Measurements from ENCODE around the gene TMEM259.

DNA sequence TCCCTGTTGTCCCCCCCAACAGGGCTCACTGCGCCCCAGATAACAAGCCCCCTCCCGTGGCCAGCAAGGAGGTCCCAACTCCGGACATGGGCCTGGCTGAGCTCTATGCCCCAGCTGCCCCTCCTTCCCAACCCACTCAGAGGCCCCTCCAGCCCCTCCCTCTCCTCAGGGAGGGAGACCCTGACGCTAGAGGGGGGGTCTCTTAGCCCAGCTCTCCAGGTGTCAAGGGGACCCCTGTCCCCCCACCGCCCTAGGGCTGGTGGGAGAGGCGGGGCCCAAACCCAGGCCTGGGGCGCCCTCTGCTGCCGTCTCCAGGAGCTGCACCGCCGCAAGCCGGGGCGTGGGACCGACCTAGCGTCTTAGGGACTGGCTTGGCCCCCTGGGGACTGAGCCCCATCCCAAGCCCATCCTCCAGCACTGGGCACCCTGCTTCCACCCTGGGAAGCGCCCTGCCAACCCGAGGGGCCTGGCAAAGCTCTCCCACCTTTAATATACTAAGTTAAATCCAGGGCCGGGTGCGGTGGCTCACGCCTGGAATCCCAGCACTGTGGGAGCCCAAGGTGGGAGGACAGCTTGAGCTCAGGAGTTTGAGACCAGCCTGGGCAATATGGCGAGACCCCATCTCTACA, 19.3 kb downstream of the TMEM259 start:
- TF ChIP-seq, protein P1, sequence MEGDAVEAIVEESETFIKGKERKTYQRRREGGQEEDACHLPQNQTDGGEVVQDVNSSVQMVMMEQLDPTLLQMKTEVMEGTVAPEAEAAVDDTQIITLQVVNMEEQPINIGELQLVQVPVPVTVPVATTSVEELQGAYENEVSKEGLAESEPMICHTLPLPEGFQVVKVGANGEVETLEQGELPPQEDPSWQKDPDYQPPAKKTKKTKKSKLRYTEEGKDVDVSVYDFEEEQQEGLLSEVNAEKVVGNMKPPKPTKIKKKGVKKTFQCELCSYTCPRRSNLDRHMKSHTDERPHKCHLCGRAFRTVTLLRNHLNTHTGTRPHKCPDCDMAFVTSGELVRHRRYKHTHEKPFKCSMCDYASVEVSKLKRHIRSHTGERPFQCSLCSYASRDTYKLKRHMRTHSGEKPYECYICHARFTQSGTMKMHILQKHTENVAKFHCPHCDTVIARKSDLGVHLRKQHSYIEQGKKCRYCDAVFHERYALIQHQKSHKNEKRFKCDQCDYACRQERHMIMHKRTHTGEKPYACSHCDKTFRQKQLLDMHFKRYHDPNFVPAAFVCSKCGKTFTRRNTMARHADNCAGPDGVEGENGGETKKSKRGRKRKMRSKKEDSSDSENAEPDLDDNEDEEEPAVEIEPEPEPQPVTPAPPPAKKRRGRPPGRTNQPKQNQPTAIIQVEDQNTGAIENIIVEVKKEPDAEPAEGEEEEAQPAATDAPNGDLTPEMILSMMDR (IDR thresholded peaks at IDR 0.05) = peak; percentile 90 to 98 (median 94)
- TF ChIP-seq POLR2A (IDR thresholded peaks at IDR 0.05) = no peak
- no peak for TF ChIP-seq POLR2AphosphoS5 (IDR thresholded peaks at IDR 0.05)
- TF ChIP-seq EP300 (IDR thresholded peaks at IDR 0.05; ENCODE audit: low read depth) = no peak
